IMR-90 (cell line): ENCODE results near the gene CD276.

Source experiments
- BHLHE40 ChIP-seq: fragments of 150-350 bp; IDR thresholded peaks from 2 replicates; pipeline ENCODE4 v1.6.1; 2016; ENCODE audit warnings: mild to moderate bottlenecking, low read depth, low read length
- FOS ChIP-seq: fragments of 150-350 bp; IDR thresholded peaks from 2 replicates; pipeline ENCODE4 v1.6.1; 2016; ENCODE audit warnings: low read depth, low read length
- MAZ ChIP-seq: IDR thresholded peaks from 2 replicates; pipeline ENCODE4 v1.6.1; 2012; ENCODE audit warnings: low read depth, mild to moderate bottlenecking, low read length, improper control_type of control experiment, moderate library complexity, borderline replicate concordance
- POLR2A ChIP-seq: IDR thresholded peaks from 2 replicates; pipeline ENCODE4 v1.6.1; 2012; ENCODE audit warnings: mild to moderate bottlenecking, low read depth, low read length
- RAD21 ChIP-seq: IDR thresholded peaks from 2 replicates; pipeline ENCODE4 v1.6.1; 2012; ENCODE audit warnings: low read length, improper control_type of control experiment
- RCOR1 ChIP-seq: IDR thresholded peaks from 2 replicates; pipeline ENCODE4 v1.6.1; 2012; ENCODE audit warnings: mild to moderate bottlenecking, low read length, improper control_type of control experiment; ENCODE audit not compliant: insufficient replicate concordance
- TF ChIP-seq, protein P1 (sequence below): fragments of 150-350 bp; IDR thresholded peaks from 2 replicates; pipeline ENCODE4 v1.6.1; 2016; ENCODE audit warnings: low read depth, mild to moderate bottlenecking, low read length, moderate library complexity, borderline replicate concordance
- TF ChIP-seq, protein P2 (sequence below): conservative IDR thresholded peaks from 2 replicates; pipeline ENCODE4 v1.5.1; 2012; ENCODE audit warnings: mild to moderate bottlenecking, low read depth, low read length, improper control_type of control experiment
- TF ChIP-seq, protein P3 (sequence below): fragments of 150-350 bp; IDR thresholded peaks from 2 replicates; pipeline ENCODE4 v1.6.1; 2017; ENCODE audit warnings: mild to moderate bottlenecking, antibody characterized with exemption, low read length, low read depth

DNA sequence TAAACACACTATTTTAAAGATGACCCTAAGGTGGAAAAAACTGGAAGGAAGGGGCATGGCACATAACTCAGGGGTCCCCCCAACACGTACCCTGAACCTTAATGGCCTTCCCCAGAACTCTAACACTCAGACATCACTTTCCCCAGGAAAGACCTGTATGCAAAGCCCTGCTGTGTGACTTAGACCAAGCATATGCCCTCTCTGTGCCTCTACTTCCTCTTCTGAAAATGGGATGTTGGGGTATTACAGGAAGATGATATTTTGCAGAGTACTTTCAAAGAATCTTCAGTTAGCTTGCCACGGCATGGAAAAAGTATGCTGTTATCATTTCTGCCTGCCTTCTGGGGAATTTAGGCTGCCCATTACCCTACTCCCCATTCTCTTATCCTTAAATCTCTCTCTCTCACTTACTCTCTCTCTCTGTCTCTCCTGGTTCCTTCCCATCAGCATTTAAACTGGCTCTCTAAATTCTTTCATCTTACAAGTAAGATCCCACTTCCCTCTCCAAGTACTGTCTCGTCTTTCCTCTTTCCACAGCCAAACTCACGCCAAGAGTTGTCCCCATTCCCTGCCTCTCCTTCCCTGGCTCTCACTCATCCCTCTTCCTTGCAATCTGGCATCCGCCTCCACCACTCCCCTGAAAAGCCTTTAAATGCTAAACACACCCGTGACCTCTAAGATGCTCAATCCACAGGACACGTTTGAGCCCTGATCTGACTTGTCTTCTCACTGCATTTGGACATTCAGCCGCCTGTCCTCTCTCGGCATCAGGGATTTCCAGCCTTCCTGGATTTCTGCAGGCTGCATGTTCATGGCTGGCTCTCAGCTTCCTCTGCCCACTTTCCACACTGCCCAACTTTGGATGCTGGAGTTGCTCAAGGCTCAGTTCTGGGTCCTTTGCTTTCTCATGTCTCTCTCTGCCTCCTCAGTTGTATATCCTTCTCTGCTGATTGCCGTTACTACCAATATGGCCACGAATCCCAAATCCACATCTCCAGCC is 76.4 kb downstream of the CD276 start:
- TF ChIP-seq, protein P1, sequence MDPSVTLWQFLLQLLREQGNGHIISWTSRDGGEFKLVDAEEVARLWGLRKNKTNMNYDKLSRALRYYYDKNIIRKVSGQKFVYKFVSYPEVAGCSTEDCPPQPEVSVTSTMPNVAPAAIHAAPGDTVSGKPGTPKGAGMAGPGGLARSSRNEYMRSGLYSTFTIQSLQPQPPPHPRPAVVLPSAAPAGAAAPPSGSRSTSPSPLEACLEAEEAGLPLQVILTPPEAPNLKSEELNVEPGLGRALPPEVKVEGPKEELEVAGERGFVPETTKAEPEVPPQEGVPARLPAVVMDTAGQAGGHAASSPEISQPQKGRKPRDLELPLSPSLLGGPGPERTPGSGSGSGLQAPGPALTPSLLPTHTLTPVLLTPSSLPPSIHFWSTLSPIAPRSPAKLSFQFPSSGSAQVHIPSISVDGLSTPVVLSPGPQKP: no peak
- TF ChIP-seq FOS (no peak), MAZ (no peak), POLR2A (no peak), RCOR1 (no peak), BHLHE40 (no peak), RAD21 (no peak)
- TF ChIP-seq, protein P2, sequence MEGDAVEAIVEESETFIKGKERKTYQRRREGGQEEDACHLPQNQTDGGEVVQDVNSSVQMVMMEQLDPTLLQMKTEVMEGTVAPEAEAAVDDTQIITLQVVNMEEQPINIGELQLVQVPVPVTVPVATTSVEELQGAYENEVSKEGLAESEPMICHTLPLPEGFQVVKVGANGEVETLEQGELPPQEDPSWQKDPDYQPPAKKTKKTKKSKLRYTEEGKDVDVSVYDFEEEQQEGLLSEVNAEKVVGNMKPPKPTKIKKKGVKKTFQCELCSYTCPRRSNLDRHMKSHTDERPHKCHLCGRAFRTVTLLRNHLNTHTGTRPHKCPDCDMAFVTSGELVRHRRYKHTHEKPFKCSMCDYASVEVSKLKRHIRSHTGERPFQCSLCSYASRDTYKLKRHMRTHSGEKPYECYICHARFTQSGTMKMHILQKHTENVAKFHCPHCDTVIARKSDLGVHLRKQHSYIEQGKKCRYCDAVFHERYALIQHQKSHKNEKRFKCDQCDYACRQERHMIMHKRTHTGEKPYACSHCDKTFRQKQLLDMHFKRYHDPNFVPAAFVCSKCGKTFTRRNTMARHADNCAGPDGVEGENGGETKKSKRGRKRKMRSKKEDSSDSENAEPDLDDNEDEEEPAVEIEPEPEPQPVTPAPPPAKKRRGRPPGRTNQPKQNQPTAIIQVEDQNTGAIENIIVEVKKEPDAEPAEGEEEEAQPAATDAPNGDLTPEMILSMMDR: no peak
- TF ChIP-seq, protein P3, sequence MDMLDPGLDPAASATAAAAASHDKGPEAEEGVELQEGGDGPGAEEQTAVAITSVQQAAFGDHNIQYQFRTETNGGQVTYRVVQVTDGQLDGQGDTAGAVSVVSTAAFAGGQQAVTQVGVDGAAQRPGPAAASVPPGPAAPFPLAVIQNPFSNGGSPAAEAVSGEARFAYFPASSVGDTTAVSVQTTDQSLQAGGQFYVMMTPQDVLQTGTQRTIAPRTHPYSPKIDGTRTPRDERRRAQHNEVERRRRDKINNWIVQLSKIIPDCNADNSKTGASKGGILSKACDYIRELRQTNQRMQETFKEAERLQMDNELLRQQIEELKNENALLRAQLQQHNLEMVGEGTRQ: no peak
